NB4 (cell line): ENCODE data around the gene ZFAND6.

Experiments used
- DNase-seq: peaks from one replicate; pipeline ENCODE4 v3.0.0; 2010; ENCODE audit warnings: low read depth
- H3K4me3 ChIP-seq: one replicate; pipeline ENCODE4 v1.5.1; 2011; ENCODE audit warnings: mild to moderate bottlenecking, low read depth, low read length, moderate library complexity
- MYC ChIP-seq: IDR thresholded peaks from 2 replicates; pipeline ENCODE4 v1.6.1; 2011; ENCODE audit warnings: low read depth, low read length
- POLR2A ChIP-seq: IDR thresholded peaks from 2 replicates; pipeline ENCODE4 v1.6.1; 2011; ENCODE audit warnings: mild to moderate bottlenecking; ENCODE audit not compliant: insufficient read length; ENCODE audit errors: extremely low read depth
- TF ChIP-seq, protein P1 (sequence below): IDR thresholded peaks from one replicate; pipeline ENCODE4 v1.5.1; 2012; ENCODE audit warnings: low read depth, low read length
- TF ChIP-seq, protein P2 (sequence below): IDR thresholded peaks from 2 replicates; pipeline ENCODE4 v1.6.1; 2011; ENCODE audit warnings: low read depth, low read length

Gene ZFAND6

GRCh38 chr15:80071652-80072051, 12.2 kb downstream of the ZFAND6 start:
- DNase-seq, result no peak
- no peak for TF ChIP-seq POLR2A
- TF ChIP-seq, protein P1, sequence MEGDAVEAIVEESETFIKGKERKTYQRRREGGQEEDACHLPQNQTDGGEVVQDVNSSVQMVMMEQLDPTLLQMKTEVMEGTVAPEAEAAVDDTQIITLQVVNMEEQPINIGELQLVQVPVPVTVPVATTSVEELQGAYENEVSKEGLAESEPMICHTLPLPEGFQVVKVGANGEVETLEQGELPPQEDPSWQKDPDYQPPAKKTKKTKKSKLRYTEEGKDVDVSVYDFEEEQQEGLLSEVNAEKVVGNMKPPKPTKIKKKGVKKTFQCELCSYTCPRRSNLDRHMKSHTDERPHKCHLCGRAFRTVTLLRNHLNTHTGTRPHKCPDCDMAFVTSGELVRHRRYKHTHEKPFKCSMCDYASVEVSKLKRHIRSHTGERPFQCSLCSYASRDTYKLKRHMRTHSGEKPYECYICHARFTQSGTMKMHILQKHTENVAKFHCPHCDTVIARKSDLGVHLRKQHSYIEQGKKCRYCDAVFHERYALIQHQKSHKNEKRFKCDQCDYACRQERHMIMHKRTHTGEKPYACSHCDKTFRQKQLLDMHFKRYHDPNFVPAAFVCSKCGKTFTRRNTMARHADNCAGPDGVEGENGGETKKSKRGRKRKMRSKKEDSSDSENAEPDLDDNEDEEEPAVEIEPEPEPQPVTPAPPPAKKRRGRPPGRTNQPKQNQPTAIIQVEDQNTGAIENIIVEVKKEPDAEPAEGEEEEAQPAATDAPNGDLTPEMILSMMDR, result no peak
- TF ChIP-seq, protein P2, sequence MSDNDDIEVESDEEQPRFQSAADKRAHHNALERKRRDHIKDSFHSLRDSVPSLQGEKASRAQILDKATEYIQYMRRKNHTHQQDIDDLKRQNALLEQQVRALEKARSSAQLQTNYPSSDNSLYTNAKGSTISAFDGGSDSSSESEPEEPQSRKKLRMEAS, result no peak
- no peak for TF ChIP-seq MYC
- H3K4me3 ChIP-seq, result peak overlapping the region; percentile 65

- H3K4me3 ChIP-seq, result peak overlapping the region; percentile 65
- TF ChIP-seq MYC (no peak), POLR2A (no peak)
- TF ChIP-seq, protein P2, result no peak
- TF ChIP-seq, protein P1, result no peak
- DNase-seq, result peak; percentile 94
Measured at GRCh38 chr15:80072285-80072994, 13.0 kb downstream of the ZFAND6 start.

GRCh38 chr15:80073197-80073596, 13.7 kb downstream of the ZFAND6 start:
- no peak for TF ChIP-seq MYC
- TF ChIP-seq, protein P1, result no peak
- TF ChIP-seq, protein P2, result no peak
- no peak for TF ChIP-seq POLR2A
- peak overlapping the region; percentile 65 for H3K4me3 ChIP-seq
- no peak for DNase-seq

- TF ChIP-seq MYC (no peak), POLR2A (no peak)
- TF ChIP-seq, protein P2, result no peak
- TF ChIP-seq, protein P1, result no peak
- H3K4me3 ChIP-seq, result no peak overlapping the region
- DNase-seq, result no peak
Measured at GRCh38 chr15:80076321-80077318, 17.1 kb downstream of the ZFAND6 start.

- DNase-seq, result peak; percentile 78
- TF ChIP-seq, protein P1, result no peak
- TF ChIP-seq, protein P2, result no peak
- TF ChIP-seq POLR2A (no peak), MYC (no peak)
- no peak overlapping the region for H3K4me3 ChIP-seq
Measured at GRCh38 chr15:80081390-80081789, 21.9 kb downstream of the ZFAND6 start.
